Neural progenitor cell (in vitro differentiated cells): ENCODE results near the gene CST8. TPM values are rescaled to one million over a fixed set of nuclear protein-coding genes. Genes with fewer than 3 reads are reported as not detected.

ENCODE experiments used
- DNase-seq: peaks from one replicate; pipeline ENCODE4 v3.0.0-alpha.2; 2016; ENCODE audit warnings: low spot score
- H2AFZ ChIP-seq: fragments of 200-600 bp; sonication (generic); replicated peaks from 2 replicates; pipeline ENCODE4 v1.6.1; 2016; ENCODE audit warnings: antibody characterized with exemption
- H3F3A ChIP-seq: fragments of 200-600 bp; sonication (generic); 2 replicates; pipeline ENCODE4 v1.6.1; 2016; ENCODE audit warnings: antibody characterized with exemption, low read depth
- H3K27ac ChIP-seq: fragments of 200-600 bp; sonication (generic); 2 replicates; pipeline ENCODE4 v1.5.1; 2016; ENCODE audit warnings: mild to moderate bottlenecking
- H3K27me3 ChIP-seq: fragments of 200-600 bp; sonication (generic); 2 replicates; pipeline ENCODE4 v1.6.1; 2016; ENCODE audit warnings: mild to moderate bottlenecking, moderate library complexity
- H3K36me3 ChIP-seq: fragments of 200-600 bp; sonication (generic); 2 replicates; pipeline ENCODE4 v1.5.1; 2016
- H3K4me1 ChIP-seq: fragments of 200-600 bp; sonication (generic); 2 replicates; pipeline ENCODE4 v1.6.1; 2016; ENCODE audit warnings: mixed run types
- H3K4me2 ChIP-seq: fragments of 200-600 bp; sonication (generic); 2 replicates; pipeline ENCODE4 v1.6.1; 2016
- H3K4me3 ChIP-seq: fragments of 200-600 bp; sonication (generic); 2 replicates; pipeline ENCODE4 v1.5.1; 2016
- H3K79me2 ChIP-seq: fragments of 200-600 bp; sonication (generic); 2 replicates; pipeline ENCODE4 v1.6.1; 2016; ENCODE audit warnings: low read depth
- H3K9ac ChIP-seq: fragments of 200-600 bp; sonication (generic); 2 replicates; pipeline ENCODE4 v1.6.1; 2016
- H3K9me3 ChIP-seq: fragments of 200-600 bp; sonication (generic); 2 replicates; pipeline ENCODE4 v1.5.1; 2016; ENCODE audit warnings: low read depth
- H4K20me1 ChIP-seq: fragments of 200-600 bp; sonication (generic); 2 replicates; pipeline ENCODE4 v1.6.1; 2016; ENCODE audit warnings: low read depth
- H3K27ac Mint-ChIP-seq: 3 replicates; pipeline ENCODE4 v1.8.0; 2021; ENCODE audit warnings: mixed read lengths
- H3K27me3 Mint-ChIP-seq: 2 replicates; pipeline ENCODE4 v1.8.0; 2022; ENCODE audit warnings: low read depth, mild to moderate bottlenecking, inconsistent platforms, moderate library complexity, mixed read lengths; ENCODE audit not compliant: insufficient read depth
- H3K36me3 Mint-ChIP-seq: 3 replicates; pipeline ENCODE4 v1.8.0; 2021; ENCODE audit warnings: mixed read lengths
- H3K4me1 Mint-ChIP-seq: 3 replicates; pipeline ENCODE4 v1.8.0; 2021; ENCODE audit warnings: mixed read lengths
- H3K4me3 Mint-ChIP-seq: 3 replicates; pipeline ENCODE4 v1.8.0; 2021; ENCODE audit warnings: mild to moderate bottlenecking, moderate library complexity, mixed read lengths
- H3K9me3 Mint-ChIP-seq: 3 replicates; pipeline ENCODE4 v1.8.0; 2020; ENCODE audit warnings: mixed read lengths
- EZH2 ChIP-seq: fragments of 200-600 bp; sonication (generic); IDR thresholded peaks from 2 replicates; pipeline ENCODE4 v1.6.1; 2017; ENCODE audit warnings: antibody characterized with exemption, mild to moderate bottlenecking, moderate library complexity
- EZH2phosphoT487 ChIP-seq: fragments of 200-600 bp; sonication (generic); IDR thresholded peaks from 2 replicates; pipeline ENCODE4 v1.6.1; 2017; ENCODE audit warnings: antibody characterized with exemption
- total RNA-seq: library from RNA; depleted of rRNA; stranded (reverse); fragments of >200 nt; gene quantifications from 2 replicates; pipeline ENCODE4 v1.2.3, GENCODE V29; 2015; ENCODE audit warnings: low replicate concordance
- TF ChIP-seq, protein P1 (sequence below): fragments of 200-600 bp; sonication (generic); IDR thresholded peaks from 2 replicates; pipeline ENCODE4 v1.5.1; 2017; ENCODE audit warnings: antibody characterized with exemption, mild to moderate bottlenecking

CST8 gene
- total RNA-seq, 1 donor from 2014 or later, result not detected

DNA sequence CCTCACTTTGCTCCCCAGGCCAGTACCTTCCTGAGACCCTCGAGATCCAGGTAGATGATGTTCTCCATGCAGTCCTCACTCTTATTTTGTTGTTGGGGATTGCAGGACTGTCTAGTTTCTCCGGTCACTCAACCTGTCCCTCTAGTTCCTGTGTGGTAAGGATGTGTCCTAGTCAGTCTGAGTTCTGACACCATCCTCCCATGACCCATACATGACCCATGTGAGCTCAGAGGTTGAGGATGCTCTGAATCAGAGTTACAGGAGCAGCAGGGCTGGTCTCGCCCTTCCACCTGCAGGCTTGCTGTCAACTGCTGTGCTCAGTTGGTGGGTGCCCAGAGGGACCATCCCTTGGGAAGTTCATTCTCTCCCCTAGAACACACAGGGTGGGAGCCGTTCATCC is 11.9 kb upstream of the CST8 start:
- Mint-ChIP-seq H3K27ac (no peak overlapping the region), H3K9me3 (peaks cover 3% of the 10 kb centered on the region), H3K4me1 (peaks cover 6% of the 10 kb centered on the region), H3K4me3 (no peak overlapping the region), H3K36me3 (no peaks in the 10 kb centered on the region), H3K27me3 (no peaks in the 10 kb centered on the region)
- Histone ChIP-seq H3K79me2 (no peaks in the 10 kb centered on the region), H3K4me3 (no peak overlapping the region), H4K20me1 (no peaks in the 10 kb centered on the region), H3K27me3 (no peaks in the 10 kb centered on the region), H3F3A (no peaks in the 10 kb centered on the region), H3K36me3 (no peaks in the 10 kb centered on the region), H3K9me3 (no peaks in the 10 kb centered on the region), H2AFZ (no peak overlapping the region), H3K9ac (no peak overlapping the region), H3K4me1 (peaks cover 6% of the 10 kb centered on the region), H3K4me2 (no peak overlapping the region), H3K27ac (no peak overlapping the region)
- TF ChIP-seq, protein P1, sequence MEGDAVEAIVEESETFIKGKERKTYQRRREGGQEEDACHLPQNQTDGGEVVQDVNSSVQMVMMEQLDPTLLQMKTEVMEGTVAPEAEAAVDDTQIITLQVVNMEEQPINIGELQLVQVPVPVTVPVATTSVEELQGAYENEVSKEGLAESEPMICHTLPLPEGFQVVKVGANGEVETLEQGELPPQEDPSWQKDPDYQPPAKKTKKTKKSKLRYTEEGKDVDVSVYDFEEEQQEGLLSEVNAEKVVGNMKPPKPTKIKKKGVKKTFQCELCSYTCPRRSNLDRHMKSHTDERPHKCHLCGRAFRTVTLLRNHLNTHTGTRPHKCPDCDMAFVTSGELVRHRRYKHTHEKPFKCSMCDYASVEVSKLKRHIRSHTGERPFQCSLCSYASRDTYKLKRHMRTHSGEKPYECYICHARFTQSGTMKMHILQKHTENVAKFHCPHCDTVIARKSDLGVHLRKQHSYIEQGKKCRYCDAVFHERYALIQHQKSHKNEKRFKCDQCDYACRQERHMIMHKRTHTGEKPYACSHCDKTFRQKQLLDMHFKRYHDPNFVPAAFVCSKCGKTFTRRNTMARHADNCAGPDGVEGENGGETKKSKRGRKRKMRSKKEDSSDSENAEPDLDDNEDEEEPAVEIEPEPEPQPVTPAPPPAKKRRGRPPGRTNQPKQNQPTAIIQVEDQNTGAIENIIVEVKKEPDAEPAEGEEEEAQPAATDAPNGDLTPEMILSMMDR, result no peak
- TF ChIP-seq EZH2phosphoT487 (no peak), EZH2 (no peak)
- no peak for DNase-seq

DNA sequence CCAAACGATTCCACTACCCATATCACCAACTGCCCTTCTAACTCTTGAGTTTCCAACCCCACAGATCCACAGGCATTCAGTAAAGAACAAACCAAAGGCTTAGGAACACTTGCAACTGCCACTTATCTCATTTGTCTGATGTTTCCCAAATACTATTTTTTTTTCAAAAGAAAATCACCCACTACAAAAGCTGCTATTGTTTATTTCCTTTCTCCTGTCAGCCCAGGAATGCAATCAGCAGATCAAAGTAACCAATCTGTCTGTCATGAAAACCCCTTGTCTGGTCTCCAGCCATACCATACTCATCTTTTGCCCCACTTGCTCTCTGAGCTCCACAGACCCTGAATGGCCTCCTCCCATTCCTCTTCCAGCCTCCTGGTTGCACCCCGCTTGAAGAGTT is 8.8 kb upstream of the CST8 start:
- H3K27me3 Mint-ChIP-seq, result peaks cover 4% of the 10 kb centered on the region
- H3K27ac ChIP-seq, result no peak overlapping the region
- H3K27me3 ChIP-seq, result no peaks in the 10 kb centered on the region
- H2AFZ ChIP-seq, result no peak overlapping the region
- no peaks in the 10 kb centered on the region for H3K36me3 Mint-ChIP-seq
- H3K4me1 ChIP-seq, result peaks cover 6% of the 10 kb centered on the region
- no peaks in the 10 kb centered on the region for H3F3A ChIP-seq
- no peak overlapping the region for H3K9ac ChIP-seq
- no peak overlapping the region for H3K4me3 ChIP-seq
- no peak for TF ChIP-seq EZH2
- TF ChIP-seq EZH2phosphoT487, result no peak
- TF ChIP-seq, protein P1, result no peak
- no peak overlapping the region for H3K4me2 ChIP-seq
- H3K4me3 Mint-ChIP-seq, result no peak overlapping the region
- no peaks in the 10 kb centered on the region for H4K20me1 ChIP-seq
- no peak overlapping the region for H3K27ac Mint-ChIP-seq
- peaks cover 6% of the 10 kb centered on the region for H3K4me1 Mint-ChIP-seq
- DNase-seq, result no peak
- peaks cover 6% of the 10 kb centered on the region for H3K9me3 Mint-ChIP-seq
- no peaks in the 10 kb centered on the region for H3K9me3 ChIP-seq
- H3K79me2 ChIP-seq, result no peaks in the 10 kb centered on the region
- H3K36me3 ChIP-seq, result no peaks in the 10 kb centered on the region

DNA sequence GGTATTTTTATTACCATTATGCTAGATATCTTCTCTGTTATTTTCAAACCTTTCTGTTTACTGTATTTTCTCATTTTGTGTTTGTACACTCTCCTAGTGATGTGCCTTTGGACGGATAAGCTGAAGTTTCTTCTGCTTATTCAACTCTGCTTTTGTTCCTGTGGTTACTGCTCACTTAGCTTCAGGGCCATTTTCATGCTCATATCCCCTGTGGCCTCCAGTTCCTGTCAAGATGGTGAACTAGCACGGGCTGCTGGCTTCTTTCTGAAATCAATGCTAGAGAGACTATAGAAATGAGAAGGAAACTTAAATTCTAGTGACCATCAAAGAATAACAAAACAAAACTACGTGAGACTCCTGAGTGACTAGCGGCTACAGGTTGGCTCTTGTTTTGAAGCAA is 6.8 kb upstream of the CST8 start:
- peaks cover 6% of the 10 kb centered on the region for H3K4me1 Mint-ChIP-seq
- Histone ChIP-seq H3K4me3 (no peak overlapping the region), H3K4me1 (peaks cover 6% of the 10 kb centered on the region), H2AFZ (no peak overlapping the region), H4K20me1 (no peaks in the 10 kb centered on the region), H3K4me2 (no peak overlapping the region), H3K36me3 (no peaks in the 10 kb centered on the region), H3K79me2 (no peaks in the 10 kb centered on the region), H3K9me3 (no peaks in the 10 kb centered on the region), H3K27ac (no peak overlapping the region), H3K9ac (no peak overlapping the region), H3F3A (no peaks in the 10 kb centered on the region), H3K27me3 (no peaks in the 10 kb centered on the region)
- no peaks in the 10 kb centered on the region for H3K36me3 Mint-ChIP-seq
- H3K27me3 Mint-ChIP-seq, result peaks cover 4% of the 10 kb centered on the region
- DNase-seq, result no peak
- H3K27ac Mint-ChIP-seq, result no peak overlapping the region
- H3K4me3 Mint-ChIP-seq, result no peak overlapping the region
- TF ChIP-seq EZH2phosphoT487 (no peak), EZH2 (no peak)
- TF ChIP-seq, protein P1, result no peak
- H3K9me3 Mint-ChIP-seq, result peaks cover 5% of the 10 kb centered on the region

DNA sequence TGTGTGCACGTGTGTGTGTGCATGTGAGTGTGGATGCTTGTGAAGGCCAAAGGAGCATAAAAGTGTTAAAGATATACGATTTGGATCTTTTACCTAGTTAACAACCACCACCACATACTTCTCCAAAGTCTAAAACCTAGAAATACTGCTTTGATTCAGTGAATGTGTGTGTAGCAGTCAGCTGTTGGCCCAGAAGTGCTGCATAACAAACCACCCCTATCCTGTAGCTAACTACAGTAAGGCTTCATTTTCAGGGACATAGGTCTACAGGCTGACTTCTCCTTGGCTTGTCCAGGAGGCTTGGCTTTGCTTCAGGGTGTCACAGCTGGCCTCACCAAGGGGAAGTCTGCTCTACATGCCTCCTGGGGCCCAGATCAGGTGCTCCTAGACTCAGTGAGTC is 2.4 kb upstream of the CST8 start:
- no peak overlapping the region for H3K4me2 ChIP-seq
- no peaks in the 10 kb centered on the region for H3F3A ChIP-seq
- Mint-ChIP-seq H3K4me3 (no peak overlapping the region), H3K4me1 (peaks cover 6% of the 10 kb centered on the region), H3K27ac (no peak overlapping the region), H3K36me3 (no peaks in the 10 kb centered on the region), H3K27me3 (peaks cover 7% of the 10 kb centered on the region), H3K9me3 (peaks cover 9% of the 10 kb centered on the region)
- H3K36me3 ChIP-seq, result no peaks in the 10 kb centered on the region
- no peak for DNase-seq
- H3K4me3 ChIP-seq, result no peak overlapping the region
- no peaks in the 10 kb centered on the region for H3K4me1 ChIP-seq
- no peaks in the 10 kb centered on the region for H3K27me3 ChIP-seq
- no peak overlapping the region for H3K9ac ChIP-seq
- no peaks in the 10 kb centered on the region for H3K79me2 ChIP-seq
- TF ChIP-seq EZH2 (no peak), EZH2phosphoT487 (no peak)
- TF ChIP-seq, protein P1, result no peak
- H2AFZ ChIP-seq, result no peak overlapping the region
- no peaks in the 10 kb centered on the region for H4K20me1 ChIP-seq
- no peak overlapping the region for H3K27ac ChIP-seq
- no peaks in the 10 kb centered on the region for H3K9me3 ChIP-seq
